ENCODE results near the gene SLC28A1.
"Not testable (repeated sequence)": the region's sequence is repeated elsewhere in the genome, so short reads cannot be mapped to it uniquely, and the experiment has no call there.

Gene SLC28A1

DNA sequence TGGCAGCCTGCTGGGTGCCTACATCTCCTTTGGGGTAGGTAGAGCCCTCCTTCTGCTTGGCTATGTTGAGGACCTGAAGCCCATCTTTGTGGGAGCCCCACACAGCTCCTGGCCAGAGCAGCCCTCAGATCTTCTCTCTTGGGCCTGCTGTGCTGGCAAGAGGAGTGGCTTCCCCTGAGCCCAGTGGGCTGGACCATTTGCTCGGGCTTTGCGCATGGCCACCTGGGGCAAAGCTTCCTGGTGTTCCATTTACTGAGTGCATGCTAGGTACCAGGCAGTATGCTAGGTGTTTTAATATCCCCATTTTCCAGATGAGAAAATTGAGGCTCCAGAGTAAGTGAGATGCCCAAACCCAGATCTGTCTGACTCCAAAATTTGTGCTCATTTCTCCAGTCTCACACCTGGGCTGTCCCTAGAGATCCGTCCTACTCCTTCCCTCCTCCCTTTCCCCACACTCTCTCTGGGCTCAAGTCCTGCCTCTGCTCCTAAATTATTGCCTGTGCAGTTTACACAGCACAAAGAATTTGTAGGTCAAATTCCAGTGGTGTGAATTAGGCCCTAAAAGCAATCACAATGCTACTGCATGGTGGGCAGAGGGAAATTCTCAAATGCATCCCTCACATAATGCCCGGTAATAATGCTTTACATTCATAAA lies 39.7 kb downstream of the SLC28A1 start:
- Histone ChIP-seq H3K4me3 (ENCODE audit: low read depth, low read length) (no peak overlapping the region), H3K36me3 (replicated peaks) (no peaks in the 10 kb centered on the region), H3K27ac (no peak overlapping the region), H3K27me3 (replicated peaks) (no peaks in the 10 kb centered on the region)
- DNase-seq: no peak
- in situ Hi-C loops (cut with HindIII; ENCODE audit: low pct_ligation_motif_present, low sequenced_read_pairs): no loop called here
- TF ChIP-seq, protein P1, sequence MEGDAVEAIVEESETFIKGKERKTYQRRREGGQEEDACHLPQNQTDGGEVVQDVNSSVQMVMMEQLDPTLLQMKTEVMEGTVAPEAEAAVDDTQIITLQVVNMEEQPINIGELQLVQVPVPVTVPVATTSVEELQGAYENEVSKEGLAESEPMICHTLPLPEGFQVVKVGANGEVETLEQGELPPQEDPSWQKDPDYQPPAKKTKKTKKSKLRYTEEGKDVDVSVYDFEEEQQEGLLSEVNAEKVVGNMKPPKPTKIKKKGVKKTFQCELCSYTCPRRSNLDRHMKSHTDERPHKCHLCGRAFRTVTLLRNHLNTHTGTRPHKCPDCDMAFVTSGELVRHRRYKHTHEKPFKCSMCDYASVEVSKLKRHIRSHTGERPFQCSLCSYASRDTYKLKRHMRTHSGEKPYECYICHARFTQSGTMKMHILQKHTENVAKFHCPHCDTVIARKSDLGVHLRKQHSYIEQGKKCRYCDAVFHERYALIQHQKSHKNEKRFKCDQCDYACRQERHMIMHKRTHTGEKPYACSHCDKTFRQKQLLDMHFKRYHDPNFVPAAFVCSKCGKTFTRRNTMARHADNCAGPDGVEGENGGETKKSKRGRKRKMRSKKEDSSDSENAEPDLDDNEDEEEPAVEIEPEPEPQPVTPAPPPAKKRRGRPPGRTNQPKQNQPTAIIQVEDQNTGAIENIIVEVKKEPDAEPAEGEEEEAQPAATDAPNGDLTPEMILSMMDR (IDR thresholded peaks at IDR 0.05; ENCODE audit: low read depth, low read length, missing control alignments): no peak

DNA sequence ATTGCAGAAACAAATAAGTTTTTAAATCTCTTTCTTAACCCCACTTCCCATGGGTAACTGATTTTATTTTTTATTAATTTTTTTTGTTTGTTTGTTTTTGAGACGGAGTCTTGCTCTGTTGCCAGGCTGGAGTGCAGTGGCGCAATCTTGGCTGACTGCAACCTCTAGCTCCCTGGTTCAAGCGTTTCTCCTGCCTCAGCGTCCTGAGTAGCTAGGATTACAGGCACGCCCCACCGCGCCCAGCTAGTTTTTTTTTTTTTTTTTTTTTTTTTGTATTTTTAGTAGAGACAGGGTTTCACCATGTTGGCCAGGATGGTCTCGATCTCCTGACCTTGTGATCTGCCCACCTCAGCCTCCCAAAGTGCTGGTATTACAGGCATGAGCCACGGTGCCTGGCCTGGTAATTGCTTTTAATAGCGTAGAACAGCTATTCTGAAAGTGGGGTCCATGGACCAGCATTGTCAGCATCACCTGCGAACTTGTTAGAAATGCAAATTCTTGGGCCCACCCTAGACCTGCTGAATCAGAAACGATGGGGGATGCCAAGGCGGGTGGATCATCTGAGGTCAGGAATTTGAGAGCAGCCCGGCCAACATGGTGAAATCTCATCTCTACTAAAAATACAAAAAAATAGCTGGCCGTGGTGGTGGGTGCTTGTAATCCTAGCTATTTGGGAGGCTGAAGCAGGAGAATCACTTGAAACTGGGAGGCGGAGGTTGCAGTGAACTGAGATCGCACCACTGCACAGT lies 40.5 kb downstream of the SLC28A1 start:
- H3K27me3 ChIP-seq (replicated peaks); H3K36me3 ChIP-seq (replicated peaks); DNase-seq; in situ Hi-C loops (cut with HindIII; ENCODE audit: low pct_ligation_motif_present, low sequenced_read_pairs); H3K27ac ChIP-seq; H3K4me3 ChIP-seq (ENCODE audit: low read depth, low read length): not testable (repeated sequence)

DNA sequence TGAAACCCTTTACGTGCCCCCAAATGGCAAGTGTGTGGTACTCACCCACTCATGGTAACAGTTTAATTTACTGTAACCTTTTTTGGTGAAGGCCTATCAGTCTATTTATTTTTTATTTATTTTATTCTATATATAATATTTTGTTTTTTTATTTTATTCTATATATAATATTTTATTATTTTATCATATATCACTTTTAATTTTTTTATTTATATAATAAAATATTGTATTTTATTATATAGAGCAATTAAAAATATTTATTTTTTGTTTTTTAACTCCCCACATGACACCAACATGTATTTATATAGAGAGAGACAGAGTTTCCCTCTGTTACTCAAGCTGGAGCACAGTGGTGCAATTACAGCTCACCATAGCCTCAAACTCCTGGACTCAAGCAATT lies 41.4 kb downstream of the SLC28A1 start:
- Histone ChIP-seq H3K4me3 (ENCODE audit: low read depth, low read length) (no peak overlapping the region), H3K27me3 (replicated peaks) (no peaks in the 10 kb centered on the region), H3K36me3 (replicated peaks) (no peaks in the 10 kb centered on the region), H3K27ac (no peak overlapping the region)
- in situ Hi-C loops (cut with HindIII; ENCODE audit: low pct_ligation_motif_present, low sequenced_read_pairs): no loop called here
- no peak for DNase-seq
- TF ChIP-seq, protein P1 (IDR thresholded peaks at IDR 0.05; ENCODE audit: low read depth, low read length, missing control alignments): no peak

DNA sequence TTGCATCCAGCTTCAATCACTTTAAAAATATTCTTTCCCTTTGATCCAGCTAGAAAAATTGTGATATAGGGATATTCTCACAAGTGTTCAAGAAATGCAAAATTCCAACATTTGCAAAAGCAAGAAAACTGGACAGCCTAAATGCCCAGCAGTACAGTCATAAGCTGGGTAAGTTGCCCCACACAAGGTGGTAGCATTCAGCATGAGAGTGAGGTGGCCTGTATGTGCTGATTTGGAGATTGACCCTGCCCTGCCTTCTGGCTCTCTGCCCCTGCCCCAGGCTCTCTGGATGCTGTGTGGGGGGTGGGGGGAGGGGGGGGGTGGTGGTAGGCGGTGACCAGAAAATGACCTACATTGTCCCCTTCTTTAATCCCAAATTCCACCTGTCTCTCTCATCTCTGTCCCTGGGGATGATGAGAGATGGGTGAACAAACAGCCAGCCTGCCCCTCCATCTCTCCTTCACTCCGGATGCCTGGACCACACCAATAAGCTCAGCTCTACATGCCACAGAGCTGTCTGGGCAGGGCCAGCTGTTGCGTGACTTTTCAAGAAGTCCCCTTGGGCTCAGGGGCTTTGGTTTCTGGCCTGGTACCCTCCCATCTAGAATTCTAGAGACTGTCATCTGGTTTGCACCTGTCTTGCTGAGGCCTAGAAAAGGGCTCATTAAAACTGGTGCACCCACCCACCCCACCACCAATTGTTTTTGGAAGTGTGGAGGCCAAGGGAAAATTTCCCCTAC lies 42.2 kb downstream of the SLC28A1 start:
- no peak for DNase-seq
- Histone ChIP-seq H3K36me3 (replicated peaks) (no peaks in the 10 kb centered on the region), H3K4me3 (ENCODE audit: low read depth, low read length) (no peak overlapping the region), H3K27ac (no peak overlapping the region), H3K27me3 (replicated peaks) (no peaks in the 10 kb centered on the region)
- in situ Hi-C loops (cut with HindIII; ENCODE audit: low pct_ligation_motif_present, low sequenced_read_pairs): no loop called here
- TF ChIP-seq, protein P1 (IDR thresholded peaks at IDR 0.05; ENCODE audit: low read depth, low read length, missing control alignments): no peak

DNA sequence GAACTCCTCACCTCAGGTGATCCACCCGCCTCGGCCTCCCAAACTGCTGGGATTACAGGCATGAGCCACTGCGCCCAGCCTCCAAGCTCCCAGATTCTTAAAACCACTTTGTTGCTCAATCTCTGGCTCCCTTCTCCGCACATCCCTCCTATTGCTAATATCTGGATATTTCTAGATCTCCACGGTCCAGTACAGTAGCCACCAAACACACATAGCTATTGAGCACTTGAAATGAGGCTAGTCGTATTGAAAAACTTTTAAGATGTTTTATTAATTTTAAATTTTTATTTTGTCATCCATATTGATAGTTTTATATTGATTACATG lies 44.3 kb downstream of the SLC28A1 start:
- no peaks in the 10 kb centered on the region for H3K36me3 ChIP-seq (replicated peaks)
- no peak overlapping the region for H3K27ac ChIP-seq
- H3K27me3 ChIP-seq (replicated peaks): no peaks in the 10 kb centered on the region
- TF ChIP-seq, protein P1 (IDR thresholded peaks at IDR 0.05; ENCODE audit: low read depth, low read length, missing control alignments): no peak
- DNase-seq: no peak
- in situ Hi-C loops (cut with HindIII; ENCODE audit: low pct_ligation_motif_present, low sequenced_read_pairs): no loop called here
- H3K4me3 ChIP-seq (ENCODE audit: low read depth, low read length): no peak overlapping the region
